D341Med (cell line): ENCODE data around the gene CCM2.

ENCODE experiments used
- DNase-seq: peaks from one replicate; pipeline ENCODE4 v3.0.0; 2012; ENCODE audit warnings: low spot score

The CCM2 gene

DNA sequence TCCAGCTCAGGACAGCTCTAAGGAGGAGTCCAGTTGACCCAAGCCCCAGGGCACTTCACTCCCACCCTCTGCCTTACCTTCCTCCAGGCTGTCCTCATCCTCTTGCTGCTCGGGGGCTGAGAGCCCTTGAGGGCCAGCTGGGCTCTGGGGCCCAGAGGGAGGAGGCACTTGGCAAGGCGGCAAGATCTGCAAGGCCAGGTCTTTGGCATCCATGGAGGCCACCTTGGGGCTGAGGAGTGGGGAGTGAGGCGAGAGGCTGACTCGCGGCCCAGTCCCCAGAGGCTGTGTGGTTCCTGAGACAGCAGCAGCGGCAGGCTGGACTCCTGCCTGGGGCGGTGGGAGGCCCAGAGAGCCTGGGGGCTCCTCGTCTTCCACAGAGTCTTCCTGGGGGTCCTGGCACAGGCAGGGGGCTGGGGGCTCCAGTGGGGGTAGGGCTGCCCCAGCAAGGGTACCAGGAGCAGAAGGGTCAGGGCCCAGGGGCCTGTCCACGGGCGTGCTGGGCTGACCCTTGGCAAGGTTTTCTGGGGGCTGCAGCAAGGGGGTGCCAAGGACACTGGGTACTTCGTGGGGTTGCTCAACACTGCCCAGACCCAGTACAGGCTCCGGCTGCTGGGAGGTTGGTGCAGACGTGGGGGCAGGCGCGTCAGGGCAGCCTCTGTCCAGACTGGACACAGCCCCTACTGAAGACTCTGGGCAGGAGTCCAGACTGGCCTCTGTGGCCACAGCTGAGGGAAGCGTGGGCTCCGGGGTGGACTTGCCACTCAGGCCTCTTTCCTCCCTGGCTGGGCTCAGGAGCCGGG lies 82.2 kb downstream of the CCM2 start:
- DNase-seq: no peak

DNA sequence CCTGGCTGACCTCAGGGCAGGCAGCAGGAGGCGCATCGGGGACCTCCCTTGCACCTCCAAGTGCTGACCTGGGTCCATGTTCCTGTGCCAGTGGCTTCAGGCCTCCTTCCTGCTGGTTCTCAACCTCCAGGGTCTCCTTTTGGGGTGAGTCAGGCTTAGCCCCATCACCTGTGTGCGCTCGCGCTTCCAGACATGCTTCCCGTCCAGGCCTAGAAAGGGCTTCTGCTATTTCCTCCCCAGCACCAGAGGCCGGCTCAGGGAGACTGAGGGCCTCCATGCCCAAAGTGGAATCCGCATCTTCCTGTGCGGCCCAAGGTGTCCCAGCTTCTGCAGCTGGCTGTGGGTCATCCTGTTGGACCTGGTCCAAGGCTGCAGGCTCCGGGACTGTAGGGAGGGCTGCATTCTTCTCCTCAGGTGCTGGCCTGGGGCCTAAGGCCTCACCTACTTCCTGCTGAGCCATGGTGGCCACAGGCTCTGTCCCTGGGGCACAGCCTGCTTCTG lies 82.9 kb downstream of the CCM2 start:
- no peak for DNase-seq

DNA sequence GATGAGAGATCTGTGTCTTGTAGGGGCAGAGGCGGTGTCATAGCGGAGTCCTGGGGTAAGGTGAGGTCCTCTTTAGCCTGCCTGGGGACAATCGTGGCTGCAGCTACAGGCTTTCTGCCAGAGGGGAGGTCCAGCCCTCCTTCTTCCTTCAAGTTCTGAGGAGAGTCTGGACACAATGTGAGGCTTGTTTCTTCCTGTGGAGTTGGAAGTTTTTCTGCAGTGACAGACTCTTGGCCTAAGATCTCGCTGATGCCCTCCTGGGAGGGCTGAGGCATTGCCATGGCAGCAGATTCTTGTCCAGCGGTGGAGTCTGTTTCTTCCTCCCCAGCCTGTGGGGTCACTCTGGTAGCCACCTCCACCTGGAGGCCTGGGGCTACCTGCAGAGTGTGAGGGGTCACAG lies 84.3 kb downstream of the CCM2 start:
- DNase-seq: no peak

DNA sequence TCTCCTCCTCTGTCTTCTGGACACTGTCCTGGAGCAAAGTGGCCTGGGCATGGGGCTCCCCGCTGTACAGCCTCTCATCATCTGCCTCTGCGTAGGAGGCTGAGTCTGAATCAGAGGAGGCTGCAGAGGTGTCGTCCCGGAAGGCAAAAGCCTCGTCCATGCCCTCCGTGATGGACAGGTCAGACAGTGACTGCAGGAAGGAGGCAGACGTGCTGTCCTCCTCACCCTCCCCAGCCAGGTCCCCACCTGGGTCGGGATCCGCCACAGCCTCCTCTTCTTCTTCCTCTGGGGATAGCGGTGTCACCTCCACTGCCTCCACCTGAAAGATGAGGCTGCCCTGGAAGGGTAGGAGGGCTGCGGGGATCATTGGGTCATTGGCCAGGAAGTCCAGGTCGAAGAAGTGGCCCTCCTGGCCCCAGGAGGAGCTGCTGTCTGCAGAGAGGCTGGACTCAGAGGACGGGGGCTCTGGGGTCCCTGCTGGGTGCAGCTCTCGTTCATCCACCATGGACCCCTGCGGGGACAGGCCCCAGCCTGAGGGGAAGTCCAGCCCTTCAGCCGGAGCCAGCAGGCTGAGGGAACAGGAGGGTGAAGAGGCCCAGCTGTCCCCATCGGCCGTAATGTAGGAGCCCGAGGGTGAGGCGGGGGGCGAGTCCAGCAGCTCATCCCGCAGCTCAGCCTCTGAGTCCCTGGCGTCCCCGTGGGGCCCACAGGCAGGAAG lies 85.1 kb downstream of the CCM2 start:
- no peak for DNase-seq

DNA sequence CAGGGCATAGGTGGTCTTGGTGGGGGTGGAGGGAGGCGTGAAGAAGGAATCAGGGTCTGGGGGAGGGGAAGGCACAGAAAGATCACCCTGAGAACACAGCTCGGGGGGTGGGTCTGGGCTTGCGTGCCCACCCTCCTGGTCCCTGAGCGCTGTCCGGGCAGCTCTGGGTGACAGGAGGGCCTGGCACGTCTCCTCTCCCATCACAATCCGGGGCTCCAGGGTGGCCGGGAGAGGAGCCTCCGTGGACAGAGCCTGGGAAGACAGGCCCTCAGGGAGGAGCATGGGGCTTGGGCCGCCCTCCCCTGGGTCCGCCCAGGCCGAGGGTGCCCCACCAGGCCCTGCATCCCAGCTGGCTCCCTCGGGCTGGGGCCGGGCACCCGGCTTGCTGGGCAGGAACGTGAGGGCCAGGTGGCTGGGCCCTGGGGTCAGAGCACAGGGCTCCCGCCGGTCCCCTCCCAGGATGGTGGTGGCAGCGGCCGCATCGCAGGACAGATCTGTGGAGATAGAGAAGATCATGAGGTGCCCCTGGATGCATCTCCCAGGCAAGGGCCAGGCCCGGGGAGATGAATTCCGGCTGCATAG lies 85.7 kb downstream of the CCM2 start:
- DNase-seq: no peak

DNA sequence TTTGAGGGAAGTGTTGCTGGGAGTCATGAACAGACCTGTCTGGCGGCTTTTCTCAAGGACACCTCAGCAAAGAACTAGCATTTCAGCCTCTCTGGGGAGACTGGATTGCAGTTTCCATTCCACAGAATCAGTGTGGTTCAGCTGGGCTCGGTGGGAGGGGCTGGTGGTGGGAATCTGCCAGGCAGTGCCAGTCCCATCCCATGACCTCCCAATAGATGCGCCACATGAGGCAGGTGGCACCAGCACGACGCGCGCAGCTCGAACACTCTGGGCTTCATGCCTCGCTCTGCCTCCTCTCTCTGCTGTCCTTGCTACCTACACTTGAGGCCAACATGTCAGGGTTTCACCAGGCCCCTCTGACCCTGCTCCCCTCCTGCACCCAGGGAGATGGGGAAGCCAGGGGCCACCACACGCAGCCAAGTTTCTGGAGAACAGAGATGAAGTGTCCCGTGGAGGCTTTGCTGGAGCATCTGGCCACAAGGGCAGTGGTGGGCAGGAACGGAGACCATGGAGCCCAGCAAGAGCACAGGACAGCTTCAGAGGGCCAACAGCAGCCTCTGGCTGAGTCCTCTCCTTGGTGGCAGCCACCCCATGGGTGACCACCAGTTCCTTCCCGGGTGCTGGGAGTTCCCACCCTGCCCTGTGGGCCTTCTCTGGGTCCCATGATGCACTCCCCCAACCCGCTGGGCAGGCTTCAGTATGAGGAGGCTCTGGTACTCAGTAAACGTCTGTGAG lies 86.5 kb downstream of the CCM2 start:
- DNase-seq: no peak

DNA sequence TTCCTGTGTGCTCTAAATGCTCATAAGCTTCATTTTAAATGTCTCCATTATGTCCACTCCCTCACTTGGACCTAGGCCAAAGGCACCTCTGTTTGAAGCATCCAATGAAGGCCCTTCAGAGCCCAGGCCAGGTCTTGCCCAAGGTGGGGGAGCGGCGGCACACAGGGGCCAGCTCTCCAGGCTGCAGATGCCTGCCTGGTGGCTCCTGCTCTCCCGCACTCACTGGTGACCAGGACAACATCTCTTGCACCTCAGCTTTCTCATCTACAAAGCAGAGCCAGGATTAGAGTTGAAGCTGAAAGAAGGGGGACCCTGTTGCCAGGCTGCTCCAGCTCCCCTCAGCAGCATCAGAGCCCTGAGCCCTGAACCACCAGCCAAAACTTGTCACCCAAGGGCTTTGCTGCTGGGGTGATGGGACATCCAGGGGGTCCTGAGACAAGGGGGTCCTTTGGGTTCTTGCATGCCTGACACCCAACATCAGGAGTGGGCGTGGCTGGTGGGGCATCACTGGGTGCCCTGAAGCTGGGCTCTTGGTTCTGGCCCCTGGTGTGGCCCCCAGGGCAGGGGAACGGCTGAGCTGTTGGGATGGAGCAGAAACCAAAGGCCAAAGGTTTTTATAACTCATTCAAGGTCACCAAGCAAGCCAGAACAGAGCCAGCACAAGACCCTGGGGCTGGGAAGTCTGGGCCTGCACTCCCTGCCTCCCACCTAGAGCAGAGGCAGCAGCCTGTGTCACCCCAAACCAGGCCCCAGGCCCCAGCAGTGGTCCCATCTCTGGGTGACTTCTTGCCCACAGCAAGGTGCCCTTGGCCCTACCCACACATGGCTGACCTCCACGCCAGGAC lies 87.5 kb downstream of the CCM2 start:
- no peak for DNase-seq

DNA sequence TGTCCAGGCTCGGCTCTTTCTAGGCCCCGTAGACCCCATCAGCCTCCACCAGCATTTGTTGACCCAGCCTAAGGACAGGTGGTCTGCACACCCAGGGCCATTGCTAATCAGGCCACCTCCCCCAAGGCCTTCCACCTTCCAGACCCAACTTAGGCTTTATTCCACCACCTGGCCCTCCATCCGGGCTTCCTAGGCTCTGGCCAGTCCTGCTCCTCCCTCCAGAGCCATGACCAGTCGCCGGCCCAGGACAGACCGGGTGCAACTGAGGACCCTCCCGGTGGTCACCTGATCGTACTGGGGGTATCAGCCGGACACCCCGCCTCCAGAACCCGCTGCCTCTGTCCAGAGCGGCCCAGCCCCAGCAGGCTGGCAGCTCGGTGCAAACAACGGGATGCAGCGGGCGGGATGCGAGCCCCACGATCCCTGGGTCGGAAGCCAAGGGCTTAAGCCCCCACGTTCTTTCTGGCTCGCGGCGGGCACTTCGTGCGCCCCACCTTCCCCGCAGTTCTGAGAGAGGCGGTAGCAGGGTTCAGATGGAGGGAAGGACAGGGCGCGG lies 88.2 kb downstream of the CCM2 start:
- no peak for DNase-seq

DNA sequence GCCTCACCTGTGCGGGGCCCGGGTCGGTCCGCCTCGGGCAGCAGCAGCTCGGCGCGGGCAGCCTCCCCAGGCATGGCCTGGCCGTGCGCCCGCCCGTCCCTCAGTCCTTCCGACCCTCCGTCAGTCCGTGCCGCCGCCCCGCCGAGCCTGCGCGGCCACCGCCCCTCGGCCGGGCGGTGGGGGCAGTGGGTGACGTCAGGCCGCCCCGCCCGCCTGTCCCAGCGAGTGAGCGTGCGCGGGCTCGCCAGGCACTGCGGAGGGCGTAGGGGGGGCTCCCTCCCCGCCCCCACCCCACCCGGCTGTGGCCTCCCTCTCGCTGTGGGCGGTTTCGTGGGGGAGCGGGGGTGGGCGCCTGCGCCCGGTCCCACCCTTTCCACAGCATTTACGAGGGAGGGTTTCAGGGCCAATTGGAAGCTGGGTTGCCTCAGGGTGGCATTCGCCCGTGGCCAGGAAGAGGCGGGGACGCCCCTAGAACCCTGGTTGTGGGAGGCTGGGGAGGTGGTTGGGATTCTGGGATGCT lies 88.9 kb downstream of the CCM2 start, which contains the start of gene NACAD:
Gene NACAD, minus strand, starts transcription at position 149 of the 520 bp plus-strand sequence. Its CDS starts 75 bp downstream, at position 74.
- DNase-seq: peak; percentile 89

DNA sequence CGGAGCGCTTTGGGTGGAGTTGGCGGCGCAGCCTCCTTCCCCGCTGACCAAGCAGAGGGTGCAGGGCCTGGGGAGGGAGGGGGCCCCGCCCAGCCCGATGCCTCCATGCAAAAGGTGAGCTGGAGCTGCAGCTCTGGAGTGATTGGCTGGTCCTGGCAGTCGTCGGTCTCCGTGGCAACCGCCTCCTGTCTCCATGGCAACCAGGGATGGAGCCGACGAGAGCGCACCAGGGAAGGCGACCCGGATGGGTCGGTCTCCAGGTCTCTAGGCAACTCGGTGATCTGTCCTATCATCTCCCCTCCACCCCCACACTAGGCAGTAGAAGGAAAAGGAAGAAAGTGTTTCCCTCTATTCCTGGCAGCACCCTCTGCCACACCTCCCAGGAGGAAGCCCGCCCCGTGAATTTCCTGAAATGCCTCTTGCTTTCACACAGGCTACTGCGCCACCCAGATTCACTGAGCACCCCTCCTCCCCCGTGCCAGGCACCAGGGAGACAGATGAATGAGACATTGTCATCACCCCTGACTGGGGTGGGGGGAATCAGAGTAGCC lies 89.4 kb downstream of the CCM2 start:
- DNase-seq: peak; percentile 89

DNA sequence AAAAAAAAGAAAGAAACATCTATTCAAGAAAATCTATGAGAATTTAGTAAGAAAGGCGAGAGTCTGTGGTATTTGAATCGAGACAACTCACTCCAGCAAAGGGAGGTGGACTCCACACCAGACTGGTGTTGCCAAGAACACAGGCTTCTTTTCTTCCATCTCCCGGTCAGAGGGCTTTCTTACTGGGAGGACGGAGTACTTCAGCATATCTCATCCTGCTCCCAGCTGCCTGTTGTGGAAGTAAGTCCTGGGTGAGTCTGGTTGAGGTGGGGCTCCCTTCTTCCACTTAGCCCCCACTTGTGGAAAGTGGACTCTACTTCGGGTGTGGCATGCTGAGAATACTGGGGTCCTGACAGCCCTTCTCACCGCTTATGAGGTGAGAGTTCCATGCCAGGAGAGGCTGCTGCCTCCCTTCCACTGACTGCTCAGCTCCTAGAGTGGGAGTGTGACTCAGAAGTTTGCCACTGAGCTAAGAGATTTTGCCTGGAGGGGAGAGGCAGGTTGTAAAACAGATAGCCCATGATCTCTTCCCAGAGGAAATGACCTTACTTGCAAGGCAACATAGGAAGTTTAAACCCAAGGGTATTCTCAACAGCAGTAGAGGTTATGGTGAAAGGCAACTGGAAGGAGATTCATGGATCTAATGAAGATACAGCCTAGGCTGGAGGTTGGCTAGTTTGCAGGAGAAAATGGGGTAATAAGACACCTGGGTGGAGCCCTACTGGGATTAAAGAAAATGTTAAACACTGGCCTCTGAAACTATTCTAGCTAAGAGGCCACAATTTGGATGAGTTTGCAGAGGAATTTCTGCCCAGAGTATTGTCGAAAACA lies 92.3 kb downstream of the CCM2 start:
- peak; percentile 14 for DNase-seq

DNA sequence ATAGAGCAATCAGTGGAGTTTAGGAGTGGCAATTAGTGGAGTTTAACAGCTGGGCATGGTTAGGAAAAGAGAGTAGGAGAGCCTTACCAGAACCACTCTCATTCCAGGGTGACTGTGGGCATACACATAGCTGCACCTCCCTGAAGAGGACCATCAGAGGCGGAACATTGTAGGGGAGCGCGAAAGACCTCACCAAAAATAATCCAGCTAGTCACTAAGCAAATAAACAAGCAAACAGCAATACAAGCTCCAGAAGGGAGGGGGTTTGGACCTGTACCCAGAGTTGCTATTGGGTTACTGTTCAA lies 92.9 kb downstream of the CCM2 start:
- DNase-seq: no peak

DNA sequence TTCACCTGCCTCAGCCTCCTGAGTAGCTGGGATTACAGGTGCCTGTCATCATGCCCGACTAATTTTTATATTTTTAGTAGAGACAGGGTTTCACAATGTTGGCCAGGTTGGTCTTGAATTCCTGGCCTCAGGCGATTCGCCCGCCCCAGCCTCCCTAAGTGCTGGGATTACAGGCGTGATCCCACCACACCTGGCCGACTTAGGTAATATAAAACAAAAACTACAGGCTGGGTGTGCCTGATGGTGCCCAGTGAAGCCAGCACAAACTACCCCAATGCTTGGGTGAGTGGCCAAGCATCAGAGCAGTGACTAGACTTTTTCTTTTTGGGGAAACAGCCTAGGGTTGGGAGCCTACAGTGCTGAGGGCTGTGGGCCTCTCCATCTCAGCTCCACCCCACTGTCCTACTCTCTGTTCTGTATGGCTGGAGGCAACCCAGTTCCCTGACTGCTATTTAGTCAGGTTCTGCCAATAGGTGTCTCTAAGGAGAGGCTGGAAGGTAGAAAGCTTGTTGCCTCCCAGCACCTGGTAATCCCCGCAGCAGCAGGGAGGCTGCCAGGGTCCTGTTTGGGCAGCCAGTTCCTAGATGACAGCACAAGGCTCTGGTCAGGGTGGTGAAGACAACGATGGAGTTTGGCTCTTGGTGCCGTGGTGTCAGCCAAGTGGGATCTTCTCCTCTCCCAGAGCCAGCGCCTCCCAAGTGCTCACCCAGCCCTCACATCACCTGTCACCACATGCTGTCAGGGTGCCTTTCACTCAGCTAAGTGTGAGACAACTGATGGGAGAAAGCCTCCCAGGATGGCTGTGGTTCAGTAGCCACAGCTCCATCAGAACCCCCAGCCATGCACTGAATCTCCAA lies 99.2 kb downstream of the CCM2 start:
- peak; percentile 24 for DNase-seq

DNA sequence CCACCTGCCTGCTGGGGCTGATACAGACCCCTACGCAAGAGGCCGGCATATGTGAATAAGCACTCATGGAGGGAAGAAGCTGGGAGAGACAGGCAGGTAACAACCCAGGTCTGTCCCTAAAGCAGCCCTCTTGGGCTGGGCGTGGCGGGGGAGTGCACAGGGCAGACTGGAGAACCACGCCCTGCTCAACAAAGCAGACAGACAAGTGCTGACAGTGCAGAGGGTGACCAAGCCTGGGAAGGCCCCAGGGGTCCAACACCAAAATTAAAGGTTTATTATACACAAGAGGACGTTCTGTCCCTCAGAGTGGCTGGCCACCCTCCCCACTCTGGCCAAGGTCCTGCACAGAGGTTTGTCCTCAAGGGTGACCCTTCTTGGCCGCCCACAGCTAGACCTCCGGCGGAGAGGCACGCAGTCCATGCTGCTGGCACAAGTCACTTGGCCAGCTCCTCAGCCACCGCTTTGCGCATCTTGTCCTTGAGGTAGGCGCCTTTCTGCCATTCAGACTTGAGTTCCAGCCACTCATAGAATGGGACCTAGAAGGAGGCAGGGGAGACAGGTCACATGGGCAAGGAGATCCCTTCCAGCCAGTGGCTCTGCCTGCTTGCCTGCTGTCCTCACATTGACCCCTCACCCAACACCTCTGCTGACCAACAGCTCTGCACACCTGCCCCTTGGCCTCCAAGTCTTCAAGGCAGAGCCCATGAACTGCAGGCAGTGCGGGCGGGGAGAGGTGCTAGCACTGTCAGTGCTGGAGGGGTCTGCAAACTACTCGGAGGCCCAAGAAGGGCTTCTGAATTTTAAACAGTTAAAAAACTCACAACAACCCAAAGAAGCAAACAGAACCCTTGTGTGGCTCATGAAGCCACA lies 100.1 kb downstream of the CCM2 start:
- DNase-seq: peak; percentile 22

DNA sequence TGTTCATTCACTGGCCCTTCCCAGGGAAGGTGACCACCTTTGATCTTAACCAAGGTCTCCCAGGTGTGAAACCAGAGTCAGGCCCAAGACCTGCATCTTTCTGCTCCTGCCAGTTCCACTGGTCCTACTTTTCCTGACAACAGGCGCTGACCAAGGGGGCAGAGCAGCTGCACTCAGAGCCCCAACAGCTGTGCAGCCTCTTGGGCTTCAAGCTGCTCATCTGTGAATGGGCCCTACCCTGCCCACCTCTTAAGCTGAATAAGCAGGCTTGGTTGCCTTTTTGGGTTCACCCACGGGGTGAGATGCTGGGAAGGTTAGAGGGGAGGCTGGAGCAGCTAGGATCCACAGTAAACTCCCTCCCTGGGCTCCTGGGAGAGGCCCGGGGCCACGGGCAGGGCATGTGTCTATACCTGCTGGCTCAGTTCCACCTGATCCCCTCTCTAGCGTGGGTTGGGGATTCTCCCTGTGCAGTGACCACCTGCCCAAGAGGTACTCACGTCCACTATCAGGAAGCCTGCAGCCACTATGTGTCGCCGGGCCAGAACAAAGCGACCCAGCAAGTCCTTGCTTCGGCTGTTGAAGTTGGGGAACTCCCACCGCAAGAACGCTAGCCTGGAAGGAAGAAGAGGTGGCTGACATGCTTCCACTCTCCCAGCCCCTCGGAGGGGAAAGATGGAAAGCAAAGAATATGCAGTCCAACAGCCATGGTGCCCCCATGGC lies 100.9 kb downstream of the CCM2 start:
- peak; percentile 16 for DNase-seq

DNA sequence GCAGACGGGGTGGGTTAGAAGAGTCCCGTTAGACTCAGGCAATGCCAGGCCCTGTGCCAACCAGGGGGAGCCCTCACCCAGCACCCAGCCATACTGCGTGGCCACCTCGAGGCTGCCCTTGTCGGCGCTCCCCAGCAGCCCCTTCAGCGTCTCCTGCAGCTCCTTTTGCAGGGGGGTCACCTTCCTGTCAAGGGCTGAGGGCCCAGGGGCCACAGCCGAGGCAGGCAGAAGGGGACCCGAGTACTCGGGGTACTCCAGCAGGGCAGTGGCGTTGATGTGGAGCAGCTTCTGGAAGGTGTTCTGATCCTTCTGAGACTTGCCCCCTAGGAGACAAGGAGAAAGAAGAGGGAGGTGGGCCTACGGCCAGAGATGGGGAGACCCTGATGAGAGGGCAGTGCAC lies 101.7 kb downstream of the CCM2 start:
- DNase-seq: peak; percentile 15
